HG03060 (cell line): Measurements from ENCODE around the gene BRF1.

Source experiments
- ATAC-seq: cut with Tn5 transposase; IDR thresholded peaks from one replicate; pipeline ENCODE4 v1.9.1; 2021; ENCODE audit warnings: low read depth, moderate number of reproducible peaks; ENCODE audit not compliant: unreplicated experiment

BRF1 gene

DNA sequence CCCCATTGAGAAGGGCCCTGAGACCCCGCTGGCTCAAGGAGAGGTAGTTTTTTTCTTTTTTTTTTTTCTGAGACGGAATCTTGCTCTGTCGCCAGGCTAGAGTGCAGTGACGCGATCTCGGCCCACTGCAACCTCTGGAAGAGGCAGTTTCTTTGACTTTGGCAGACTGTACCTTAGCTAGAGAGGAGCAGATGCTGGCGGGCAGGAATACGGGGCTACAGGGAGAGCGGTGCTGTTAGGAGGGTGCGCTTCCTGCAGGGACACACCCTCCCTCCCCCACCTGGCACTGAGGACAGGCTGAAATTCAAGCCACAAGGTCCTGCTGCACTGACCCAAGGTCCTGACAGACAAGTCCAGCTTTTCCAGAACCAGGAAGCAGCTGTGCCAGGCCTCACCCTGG, 87.4 kb downstream of the BRF1 start:
- no peak for ATAC-seq

DNA sequence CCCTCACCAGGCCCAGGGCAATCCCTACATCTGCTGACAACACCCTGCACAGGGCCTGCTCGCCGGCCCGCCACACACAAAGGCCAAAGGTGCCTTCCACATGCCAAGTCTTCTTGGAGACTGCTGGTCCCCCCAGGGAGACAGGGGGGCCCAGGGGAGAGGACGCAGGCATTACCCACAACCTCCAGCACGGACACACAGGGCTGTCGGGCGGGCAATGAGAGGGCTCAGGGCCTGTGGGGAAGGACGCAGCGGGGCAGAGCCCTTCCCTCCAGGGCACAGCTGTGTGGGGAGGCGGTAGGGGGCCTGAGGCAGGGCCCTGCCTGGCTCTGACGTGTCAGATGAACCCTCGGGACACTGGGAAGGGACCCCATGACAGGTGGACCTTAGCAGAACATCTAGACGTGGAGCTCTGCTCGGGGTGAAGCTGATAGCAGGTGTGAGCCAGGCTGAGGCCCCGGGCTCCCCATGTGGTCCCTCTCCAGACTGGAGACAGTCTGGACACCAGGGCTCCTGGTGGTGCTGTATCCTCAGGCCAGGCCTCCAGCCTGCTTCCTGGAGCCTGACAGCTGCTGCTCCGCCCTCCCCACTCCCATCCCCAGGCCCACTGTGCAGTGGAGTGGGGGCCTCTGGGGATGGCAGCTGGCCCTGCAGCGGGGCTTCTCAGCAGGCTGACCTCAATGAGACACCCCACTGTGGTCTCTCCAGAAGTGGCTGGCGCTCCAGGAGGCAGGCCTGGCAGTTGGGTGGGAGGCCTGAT, 88.1 kb downstream of the BRF1 start:
- ATAC-seq, result no peak

DNA sequence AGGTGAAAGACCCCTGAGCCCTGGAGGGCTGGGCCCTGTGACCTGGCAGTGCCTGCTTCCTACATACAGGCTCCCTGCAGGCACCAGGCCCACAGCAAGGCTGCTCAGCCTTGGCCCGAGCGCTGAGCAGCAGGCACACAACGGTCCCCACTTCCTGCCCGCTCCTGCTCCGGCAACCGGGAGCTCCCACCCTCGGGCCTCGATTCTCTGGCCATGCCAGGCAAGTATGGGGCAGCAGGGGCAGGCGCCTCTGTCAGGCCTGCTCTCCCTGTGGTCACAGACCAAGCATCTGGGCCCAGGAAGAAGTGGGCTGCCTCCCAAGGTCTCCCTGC, 89.1 kb downstream of the BRF1 start:
- ATAC-seq, result no peak

DNA sequence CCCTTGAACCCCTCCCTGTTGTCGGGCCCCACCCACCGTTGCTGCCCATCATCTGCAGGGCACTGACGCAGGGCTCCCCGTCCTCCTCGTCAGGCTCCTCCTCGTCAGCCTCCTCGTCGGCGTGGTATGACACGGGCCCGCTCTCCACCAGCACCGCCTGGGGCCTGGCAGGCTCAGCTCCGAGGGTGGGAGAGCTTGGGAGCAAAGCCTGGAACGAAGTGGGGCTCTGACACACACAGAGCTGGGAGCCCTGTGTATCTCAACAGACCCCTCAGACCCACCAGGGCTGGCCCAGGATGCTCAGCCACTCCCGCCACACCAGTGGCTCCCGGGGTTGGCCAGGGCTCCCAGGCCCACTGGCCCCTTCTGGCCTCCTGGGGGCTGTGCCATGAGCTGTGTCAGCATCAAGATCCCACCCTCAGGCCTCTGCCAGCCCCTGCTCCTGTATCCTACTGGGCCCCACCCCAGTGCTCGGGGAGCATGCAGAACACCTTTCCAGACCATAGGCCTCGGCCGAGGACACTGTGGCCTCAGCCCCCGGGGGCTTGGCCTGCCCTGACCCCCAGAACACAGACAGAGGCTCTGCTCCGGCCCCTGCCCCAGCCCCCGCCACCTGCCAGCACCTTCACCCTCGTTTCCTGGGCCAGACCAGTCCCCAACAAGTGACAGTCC, 89.6 kb downstream of the BRF1 start:
- ATAC-seq, result no peak

DNA sequence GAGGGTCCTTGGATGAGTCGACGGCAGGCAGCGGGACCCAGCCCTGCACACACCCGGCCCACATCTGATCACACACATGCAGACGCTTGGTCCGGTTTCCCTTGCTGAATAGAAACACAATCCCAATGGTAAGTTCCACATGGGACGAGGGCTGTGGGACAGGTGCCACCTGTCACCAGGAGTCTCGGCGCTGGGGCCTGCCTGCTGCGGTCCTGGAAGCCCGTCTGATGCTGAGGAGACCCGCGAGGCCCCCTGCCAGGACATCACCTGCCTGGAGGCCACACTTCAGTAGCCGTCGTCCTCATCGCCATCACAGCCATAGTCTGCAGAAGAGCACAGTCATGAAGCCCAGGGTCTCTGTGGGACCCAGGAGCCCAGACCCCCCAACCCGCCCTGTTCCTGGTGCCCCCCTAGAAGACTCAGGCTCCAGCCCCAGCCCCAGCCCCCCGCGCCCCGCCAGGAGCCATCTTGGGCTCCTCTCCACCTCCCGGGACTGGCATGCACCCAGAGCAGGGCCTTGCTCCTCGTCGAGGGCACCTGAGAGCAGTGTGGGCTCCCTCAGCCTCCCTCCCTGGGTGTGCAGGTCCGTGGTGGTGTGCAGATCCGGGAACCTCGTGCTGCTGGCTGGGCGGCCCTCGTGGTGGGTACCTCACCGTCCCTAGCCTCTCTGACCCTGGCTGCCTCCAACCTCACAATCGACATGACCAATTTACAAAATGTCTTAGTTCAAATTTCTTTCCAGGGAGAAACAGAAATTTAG, 90.4 kb downstream of the BRF1 start:
- no peak for ATAC-seq

DNA sequence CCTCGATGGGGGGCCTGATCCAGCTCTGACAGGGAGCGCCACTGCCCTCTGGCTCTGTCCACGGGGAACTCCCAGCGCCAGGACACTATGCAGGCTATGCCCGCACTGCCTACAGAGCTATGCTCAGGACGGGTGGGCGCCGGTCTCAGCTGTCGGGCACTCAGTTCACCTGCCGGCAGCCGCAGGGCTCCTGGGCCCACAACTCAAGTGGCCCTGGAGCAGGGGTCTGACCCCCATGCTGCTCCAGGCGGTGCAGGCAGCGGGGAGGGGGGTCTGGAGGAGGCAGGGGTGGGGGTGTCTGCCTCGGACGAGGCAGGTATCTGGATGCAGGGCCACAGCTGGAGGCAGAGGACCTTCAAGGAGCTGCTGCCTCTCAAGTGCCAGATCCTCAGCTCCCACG, 91.2 kb downstream of the BRF1 start:
- no peak for ATAC-seq

DNA sequence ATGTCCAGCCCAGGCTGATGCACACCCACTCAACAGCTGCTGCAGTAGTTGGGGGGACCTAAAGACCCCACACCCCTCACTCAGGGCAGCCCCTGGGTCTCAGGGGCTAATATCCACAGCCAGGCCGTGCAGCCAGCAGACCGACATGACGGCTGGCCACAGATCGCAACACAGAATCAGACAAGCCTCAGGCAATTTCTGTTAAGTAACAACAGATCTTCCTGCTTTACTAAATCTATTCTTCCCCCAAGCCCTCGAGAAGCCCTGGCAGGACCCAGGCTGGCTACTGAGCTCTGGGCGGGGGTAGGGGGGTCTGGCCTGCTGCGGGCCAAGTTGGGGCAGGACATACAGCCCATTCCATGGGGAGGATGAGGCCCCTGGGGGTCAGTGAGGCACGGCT, 91.7 kb downstream of the BRF1 start:
- no peak for ATAC-seq

DNA sequence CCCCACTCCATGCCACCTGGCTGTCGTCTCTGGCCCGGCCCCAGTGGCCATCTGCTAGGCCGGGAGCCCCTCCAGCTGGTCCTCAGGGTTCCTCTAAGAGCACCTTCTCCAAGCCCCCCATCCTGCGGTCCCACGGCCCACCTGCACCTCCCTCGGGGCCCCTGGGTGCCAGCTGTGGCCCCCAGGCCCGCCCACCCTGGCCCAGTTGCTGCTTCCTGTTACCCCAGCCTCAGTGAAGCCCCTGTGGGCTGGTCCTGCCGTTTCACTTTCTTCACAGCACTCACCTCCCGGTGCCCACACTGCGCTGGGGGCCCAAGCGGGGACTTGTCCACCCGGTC, 92.1 kb downstream of the BRF1 start:
- no peak for ATAC-seq

DNA sequence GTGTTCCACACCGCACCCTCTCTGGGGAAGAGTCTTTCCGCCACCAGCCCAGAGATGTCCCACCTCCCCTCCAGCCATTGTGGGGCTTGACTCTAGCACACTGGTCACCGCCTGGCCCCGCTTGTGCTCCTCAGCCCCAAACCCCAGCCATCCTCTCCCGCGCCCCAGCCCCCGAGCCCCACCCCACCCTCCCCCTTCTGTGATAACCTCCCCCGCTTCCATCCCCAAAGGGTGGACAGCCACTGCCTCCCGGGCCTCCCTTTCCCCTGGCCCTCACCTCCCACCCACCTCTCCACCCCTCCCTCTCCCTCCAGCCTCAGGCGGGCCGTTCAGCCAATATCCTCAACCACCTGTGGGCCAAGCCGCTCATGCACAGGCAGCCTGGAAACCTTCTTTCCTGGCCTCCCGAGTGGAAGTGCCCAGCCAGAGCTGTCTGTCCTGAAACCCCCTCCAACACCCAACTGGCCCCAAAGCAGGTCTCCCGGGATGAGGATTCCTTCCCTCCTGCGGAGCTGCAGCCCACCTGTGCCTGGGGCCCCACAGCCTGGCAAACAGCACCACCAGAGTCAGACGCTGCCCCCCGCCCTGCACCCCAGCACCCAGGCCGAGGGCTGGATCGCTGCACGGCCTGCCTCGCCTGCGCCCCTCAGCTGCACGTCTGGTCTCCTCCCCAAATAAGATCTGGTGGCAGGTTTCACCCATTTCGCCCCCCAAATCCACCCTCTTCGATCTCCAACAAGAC, 92.6 kb downstream of the BRF1 start:
- ATAC-seq, result no peak

DNA sequence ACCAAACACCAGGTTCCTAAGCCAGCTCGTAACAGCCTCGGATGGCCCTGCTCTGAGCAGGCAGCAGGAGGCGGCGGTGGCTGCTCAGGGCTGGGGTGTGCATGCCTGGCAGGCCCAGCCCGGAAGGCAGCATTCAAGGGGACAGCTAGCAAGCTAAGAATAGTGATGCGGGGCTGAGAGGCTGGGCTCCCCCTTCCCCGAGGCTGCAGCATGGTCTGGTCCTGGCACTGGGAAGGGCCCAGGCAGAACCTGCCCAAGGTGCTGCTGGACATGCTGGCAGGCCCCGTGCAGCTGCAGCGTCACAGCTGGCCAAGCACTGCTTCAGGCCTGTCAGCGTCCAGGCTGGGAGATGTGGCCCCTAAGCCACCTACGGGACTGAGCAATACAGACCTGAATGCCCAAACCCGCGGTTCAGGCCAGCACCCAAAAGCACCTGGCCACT, 93.3 kb downstream of the BRF1 start:
- ATAC-seq, result no peak

DNA sequence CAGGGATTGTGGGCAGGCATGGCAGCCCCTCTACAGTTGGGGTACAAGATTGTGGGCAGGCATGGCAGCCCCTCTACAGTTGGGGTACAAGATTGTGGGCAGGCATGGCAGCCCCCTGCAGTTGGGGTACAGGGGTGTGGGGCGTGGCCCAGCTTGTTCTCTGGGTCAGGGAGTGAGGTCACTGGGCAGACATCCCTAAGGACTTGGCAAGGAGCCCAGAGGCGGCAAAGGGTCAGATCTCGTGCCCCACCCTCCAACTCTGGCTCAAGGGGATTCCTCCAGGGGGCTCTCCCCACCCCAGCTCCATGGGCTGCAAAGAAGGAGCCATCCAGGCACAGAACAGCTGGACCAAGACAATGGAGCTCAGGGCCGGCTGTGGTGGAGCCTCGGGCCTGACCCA, 93.9 kb downstream of the BRF1 start:
- ATAC-seq, result no peak

DNA sequence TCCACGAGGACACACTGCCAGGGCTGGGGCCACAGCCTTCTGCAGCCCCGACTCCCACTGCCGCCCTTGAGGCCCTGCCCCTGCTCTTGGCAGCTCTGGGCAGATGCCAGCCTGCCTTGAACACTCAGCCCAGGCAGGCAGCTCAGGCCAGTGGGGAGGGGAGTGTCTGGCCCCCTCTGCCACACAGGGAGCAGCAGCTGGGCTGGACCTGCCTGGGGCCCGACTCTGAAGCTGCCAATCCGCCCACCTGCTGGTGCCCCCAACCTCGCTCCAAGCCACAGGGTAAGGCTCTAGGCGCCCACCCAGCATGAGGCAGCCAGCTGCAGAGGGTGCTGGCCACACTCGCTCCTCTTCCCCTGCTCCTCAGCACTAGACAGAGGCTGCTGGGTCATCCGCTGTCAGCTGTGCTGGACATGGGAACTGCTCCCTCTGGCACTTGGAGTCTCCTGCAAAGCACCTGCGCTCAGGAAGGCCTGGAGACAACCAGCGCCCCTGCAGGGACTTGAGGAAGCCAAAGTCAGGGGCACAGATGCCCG, 95.1 kb downstream of the BRF1 start:
- ATAC-seq, result no peak

DNA sequence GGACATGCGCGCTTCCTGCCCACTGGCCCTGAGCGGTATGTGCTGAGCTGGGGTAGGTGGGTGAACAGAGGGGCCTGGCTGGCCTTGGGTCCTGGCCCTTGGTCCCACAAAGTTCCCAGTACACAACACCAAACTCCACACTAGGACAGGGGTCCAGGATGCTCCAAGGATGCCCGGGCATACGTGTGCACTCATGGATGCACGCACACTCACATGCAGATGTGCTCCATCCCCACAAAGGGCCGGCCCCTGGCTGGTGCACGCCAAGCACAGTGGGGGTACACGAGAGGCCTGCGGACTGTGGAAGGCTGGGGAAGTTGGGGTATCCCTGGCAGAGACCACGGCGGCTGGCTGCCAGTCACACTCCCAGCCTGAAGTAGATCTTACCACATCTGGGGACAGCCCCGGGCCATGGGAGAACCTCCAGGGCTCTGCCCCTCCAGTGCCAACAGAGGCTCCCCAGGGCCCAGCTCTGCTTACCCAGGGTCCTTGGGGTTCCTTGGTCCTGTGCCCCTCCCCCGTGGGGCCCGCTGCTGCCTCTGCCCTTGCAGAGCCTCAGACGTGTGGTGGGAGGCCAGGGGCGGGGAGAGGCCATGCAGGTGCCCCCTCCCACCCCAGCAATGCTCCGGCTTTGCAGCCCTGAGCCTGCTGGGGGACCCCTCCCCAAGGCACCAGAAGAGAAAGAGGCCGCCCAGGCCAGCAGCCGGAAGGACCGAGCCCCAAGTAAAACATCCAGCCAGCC, 95.7 kb downstream of the BRF1 start:
- no peak for ATAC-seq

DNA sequence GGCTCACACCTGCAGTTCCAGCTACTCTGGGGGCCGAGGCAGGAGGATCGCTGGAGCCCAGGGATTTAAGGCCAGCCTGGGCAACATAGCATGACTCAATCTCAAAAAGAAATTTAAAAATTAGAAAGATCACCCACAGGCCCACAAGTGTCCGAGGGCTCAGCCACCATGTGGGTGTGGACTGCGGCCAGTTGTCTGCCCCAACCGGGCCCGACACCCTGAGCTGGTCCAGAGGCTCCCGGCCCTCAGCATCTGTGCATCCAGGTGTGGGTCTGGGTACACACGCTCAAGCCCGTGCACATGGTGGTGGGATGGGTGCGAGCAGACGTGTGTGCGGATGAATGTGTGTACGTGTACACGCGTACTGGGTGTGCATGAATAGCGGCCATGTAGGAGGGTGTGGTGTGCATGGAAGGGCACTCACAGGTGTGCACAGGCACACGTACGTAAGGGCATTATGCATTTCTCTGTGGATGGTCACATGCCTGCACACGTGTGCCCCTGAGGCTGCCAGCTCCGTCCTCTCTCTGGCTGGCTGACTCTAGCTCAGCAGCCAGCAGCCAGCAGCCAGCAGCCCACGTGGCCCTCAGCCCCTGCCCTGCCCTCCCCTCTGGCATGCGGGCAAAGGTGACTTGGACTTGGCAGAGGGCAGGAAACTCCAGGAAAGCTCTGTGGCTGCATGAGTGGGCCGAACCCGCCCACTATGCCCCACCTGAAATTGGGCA, 96.4 kb downstream of the BRF1 start:
- ATAC-seq, result no peak

DNA sequence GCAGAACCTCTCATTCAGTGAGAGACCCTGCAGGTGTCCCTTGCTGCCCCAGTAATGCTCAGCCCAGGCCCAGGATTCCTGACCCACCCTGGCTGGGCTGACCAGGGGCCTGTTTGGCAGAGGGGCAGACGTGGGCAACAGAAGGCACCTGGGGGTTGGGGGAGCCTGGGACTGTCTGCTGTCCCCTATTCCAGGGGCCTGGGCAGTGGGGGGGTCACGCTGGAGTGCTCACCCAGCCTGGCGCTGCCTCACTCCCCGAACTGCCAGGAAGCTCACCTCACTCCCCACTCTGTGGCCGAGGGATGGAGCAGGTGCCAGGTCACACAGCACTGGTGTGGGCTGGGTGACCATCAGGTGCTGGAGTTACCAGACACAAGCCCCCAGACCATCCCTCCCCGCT, 97.1 kb downstream of the BRF1 start:
- no peak for ATAC-seq

DNA sequence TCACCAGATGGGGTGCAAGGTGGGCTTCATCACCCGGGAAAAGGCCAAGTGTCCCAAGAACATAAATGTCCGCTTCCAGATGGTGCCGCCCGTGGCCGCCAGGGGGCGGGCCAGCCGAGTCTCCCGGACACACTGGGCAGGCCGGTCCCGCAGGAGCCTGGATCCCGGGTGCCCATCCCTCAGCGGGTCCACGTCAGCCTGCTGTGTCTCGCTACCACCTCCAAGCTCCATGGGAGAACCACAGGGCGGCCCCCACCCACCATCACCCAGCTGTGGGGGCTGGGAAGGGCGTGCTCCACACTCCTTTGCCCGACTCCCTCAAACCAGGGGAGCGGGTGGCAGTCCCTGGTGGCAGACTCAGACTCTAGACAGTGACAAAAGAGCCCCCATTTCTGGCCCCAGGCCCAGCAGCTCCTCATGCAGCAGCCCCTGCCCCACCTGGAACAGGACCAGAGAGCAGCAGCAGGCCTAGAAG, 97.7 kb downstream of the BRF1 start:
- ATAC-seq, result no peak

DNA sequence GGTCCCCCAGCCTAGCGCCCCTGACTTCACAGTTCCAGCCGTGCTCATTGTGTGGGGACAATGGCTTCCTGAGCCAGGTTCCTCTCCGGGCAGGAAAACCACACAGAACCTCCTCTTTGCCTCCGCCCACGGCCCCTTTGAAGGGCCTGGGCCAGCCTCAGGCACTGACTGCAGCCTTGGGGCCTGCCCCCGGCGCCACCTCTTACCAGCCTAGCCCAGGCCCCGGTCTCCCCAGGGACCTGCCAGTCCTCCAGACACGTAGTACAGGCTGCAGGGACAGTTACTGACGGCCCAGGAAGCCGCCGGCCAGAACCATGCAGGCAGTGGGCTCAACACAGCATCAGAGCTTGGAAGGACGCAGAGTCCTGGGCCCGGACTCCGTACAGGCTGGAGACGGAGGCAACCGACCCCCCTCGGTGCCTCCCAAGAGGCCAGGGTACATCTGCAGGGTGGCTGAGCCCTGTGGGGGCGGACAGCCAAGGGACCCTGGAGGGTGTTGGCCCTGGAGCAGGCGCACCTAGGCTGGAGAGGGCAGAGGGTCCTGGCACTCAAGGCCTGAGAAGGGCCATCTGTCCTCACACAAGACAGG, 98.8 kb downstream of the BRF1 start:
- ATAC-seq, result no peak

DNA sequence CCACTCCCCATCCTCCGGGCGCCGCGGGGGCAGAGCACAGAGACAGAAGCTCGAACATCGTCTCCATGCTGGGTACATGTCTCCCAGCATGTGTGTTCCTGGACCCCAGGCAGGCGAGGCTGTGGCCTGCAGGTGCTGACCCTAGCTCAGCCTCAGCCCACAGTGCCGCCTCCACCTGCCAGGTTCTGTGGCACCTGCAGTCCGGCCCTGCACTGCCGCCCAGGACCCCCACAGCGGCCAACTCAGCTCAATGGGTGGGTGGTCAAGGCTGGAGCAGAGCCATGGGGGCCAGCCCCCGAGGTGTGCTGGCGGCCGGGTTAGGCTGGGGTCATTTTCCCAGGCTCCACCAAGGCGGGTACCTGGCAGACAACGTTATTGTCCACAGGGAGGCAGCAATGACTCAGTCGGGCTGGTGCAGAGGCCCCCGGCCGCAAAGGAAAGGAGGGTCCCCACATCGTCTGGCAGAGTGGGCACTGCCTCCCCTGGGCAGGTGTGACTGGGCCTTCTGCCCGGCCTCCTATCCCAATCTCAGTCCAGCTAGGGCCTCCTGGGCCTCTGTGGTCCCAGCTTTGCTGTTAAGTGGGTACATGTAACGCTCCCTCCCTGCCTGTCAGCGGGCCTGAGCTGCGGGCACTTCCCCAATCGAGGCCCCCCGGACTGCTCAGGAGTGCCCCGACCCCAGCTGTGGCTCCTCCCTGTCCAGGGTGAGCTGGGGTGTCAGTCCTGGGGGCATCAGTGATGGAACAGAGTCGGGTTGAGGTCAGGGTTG, 99.5 kb downstream of the BRF1 start:
- ATAC-seq, result no peak
